ENCODE results near the gene UFSP2.

The UFSP2 gene

GRCh38 chr4:185351691-185352090, 74.1 kb downstream of the UFSP2 start:
- DNase-seq, result no peak
